Neural cell (in vitro differentiated cells): ENCODE measurements around the gene STOM.

ENCODE experiments used
- EP300 ChIP-seq: fragments of 450-650 bp; conservative IDR thresholded peaks from 2 replicates; pipeline ENCODE4 v1.6.1; 2014; ENCODE audit warnings: antibody characterized with exemption, mild to moderate bottlenecking, moderate library complexity; ENCODE audit not compliant: poor library complexity, severe bottlenecking
- POLR2AphosphoS5 ChIP-seq: IDR thresholded peaks from 2 replicates; pipeline ENCODE4 v1.6.1; 2012
- TF ChIP-seq, protein P1 (sequence below): fragments of 450-650 bp; IDR thresholded peaks from 2 replicates; pipeline ENCODE4 v1.5.1; 2014; ENCODE audit warnings: antibody characterized with exemption, mild to moderate bottlenecking, moderate library complexity; ENCODE audit not compliant: poor library complexity, severe bottlenecking

- no peak for TF ChIP-seq POLR2AphosphoS5
- TF ChIP-seq, protein P1, sequence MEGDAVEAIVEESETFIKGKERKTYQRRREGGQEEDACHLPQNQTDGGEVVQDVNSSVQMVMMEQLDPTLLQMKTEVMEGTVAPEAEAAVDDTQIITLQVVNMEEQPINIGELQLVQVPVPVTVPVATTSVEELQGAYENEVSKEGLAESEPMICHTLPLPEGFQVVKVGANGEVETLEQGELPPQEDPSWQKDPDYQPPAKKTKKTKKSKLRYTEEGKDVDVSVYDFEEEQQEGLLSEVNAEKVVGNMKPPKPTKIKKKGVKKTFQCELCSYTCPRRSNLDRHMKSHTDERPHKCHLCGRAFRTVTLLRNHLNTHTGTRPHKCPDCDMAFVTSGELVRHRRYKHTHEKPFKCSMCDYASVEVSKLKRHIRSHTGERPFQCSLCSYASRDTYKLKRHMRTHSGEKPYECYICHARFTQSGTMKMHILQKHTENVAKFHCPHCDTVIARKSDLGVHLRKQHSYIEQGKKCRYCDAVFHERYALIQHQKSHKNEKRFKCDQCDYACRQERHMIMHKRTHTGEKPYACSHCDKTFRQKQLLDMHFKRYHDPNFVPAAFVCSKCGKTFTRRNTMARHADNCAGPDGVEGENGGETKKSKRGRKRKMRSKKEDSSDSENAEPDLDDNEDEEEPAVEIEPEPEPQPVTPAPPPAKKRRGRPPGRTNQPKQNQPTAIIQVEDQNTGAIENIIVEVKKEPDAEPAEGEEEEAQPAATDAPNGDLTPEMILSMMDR = no peak
- no peak for TF ChIP-seq EP300
Observed at GRCh38 chr9:121333950-121334773, 35.9 kb downstream of the STOM start.
